ES-I3 (cell line): Measurements from ENCODE around the gene B4GALT4.
"Not testable (repeated sequence)": the region's sequence is repeated elsewhere in the genome, so short reads cannot be mapped to it uniquely, and the experiment has no call there.

Source experiments
- H3K36me3 ChIP-seq: 2 replicates; pipeline ENCODE4 v1.6.1; 2013; ENCODE audit warnings: mild to moderate bottlenecking, low read length, control low read depth, moderate library complexity; ENCODE audit not compliant: insufficient read depth
- H3K4me1 ChIP-seq: 2 replicates; pipeline ENCODE4 v1.6.1; 2013; ENCODE audit warnings: mild to moderate bottlenecking, control low read depth, low read length; ENCODE audit not compliant: insufficient read depth
- H3K9ac ChIP-seq: 2 replicates; pipeline ENCODE4 v1.6.1; 2013; ENCODE audit warnings: low read depth, mild to moderate bottlenecking, low read length, moderate library complexity
- H3K9me3 ChIP-seq: 2 replicates; pipeline ENCODE4 v1.6.1; 2013; ENCODE audit warnings: mild to moderate bottlenecking, low read length, moderate library complexity; ENCODE audit not compliant: control insufficient read depth, insufficient read depth

B4GALT4 gene

GRCh38 chr3:119245778-119246177 lies 5.1 kb upstream of the B4GALT4 start:
- no peaks in the 10 kb centered on the region for H3K4me1 ChIP-seq
- H3K36me3 ChIP-seq, result no peaks in the 10 kb centered on the region
- H3K9me3 ChIP-seq, result peaks cover 12% of the 10 kb centered on the region; the same call in 1 of the 2 replicates
- H3K9ac ChIP-seq, result no peak overlapping the region

DNA sequence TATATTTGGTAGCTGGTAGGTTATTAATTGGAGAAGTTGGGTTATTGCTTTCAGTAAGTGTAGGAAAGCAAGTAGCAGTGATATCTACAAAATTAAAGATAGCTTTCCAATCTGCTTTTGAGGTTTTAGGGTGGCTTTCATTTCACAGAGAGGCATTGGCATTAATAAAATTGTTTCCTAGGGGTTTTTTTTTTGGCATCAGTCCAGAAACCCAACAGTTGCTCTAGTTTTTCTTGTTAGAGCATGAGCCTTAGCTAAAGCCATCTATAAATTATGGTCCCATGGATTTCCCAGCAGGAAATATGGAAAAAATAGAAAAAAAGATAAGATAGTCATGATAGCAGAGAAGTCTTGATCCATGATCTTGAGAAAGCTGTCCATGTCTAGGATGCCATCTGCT lies 3.0 kb upstream of the B4GALT4 start:
- H3K9me3 ChIP-seq, result peaks cover 12% of the 10 kb centered on the region; the same call in 1 of the 2 replicates
- no peaks in the 10 kb centered on the region for H3K4me1 ChIP-seq
- no peak overlapping the region for H3K9ac ChIP-seq
- no peaks in the 10 kb centered on the region for H3K36me3 ChIP-seq

GRCh38 chr3:119243058-119243529 lies 2.4 kb upstream of the B4GALT4 start:
- not testable (repeated sequence) for H3K4me1 ChIP-seq, H3K36me3 ChIP-seq, H3K9ac ChIP-seq
- H3K9me3 ChIP-seq, result peaks cover 11% of the 10 kb centered on the region; the same call in 1 of the 2 replicates

DNA sequence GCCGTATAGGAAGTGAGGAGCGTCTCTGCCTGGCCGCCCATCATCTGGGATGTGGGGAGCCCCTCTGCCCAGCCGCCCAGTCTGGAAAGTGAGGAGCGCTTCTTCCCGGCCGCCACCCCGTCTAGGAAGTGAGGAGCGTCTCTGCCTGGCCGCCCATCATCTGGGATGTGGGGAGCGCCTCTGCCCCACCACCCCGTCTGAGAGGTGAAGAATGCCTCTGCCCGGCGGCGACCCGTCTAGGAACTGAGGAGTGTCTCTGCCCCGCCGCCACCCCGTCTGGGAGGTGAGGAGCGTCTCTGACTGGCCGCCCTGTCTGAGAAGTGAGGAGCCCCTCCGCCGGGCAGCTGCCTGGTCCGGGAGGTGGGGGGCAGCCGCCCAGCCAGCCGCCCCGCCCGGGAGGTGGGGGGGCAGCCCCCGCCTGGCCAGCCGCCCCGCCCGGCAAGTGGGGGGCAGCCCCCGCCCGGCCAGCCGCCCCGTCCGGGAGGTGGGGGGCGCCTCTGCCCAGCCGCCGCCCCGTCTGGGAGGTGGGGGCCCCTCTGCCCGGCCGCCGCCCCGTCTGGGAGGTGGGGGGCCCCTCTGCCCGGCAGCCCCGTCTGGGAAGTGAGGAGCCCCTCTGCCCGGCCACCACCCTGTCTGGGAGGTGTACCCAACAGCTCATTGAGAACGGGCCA lies 1.8 kb upstream of the B4GALT4 start:
- not testable (repeated sequence) for H3K4me1 ChIP-seq, H3K9me3 ChIP-seq, H3K9ac ChIP-seq, H3K36me3 ChIP-seq

- Histone ChIP-seq H3K9me3 (peaks cover 4% of the 10 kb centered on the region; the same call in 1 of the 2 replicates), H3K36me3 (peaks cover 2% of the 10 kb centered on the region; the same call in 1 of the 2 replicates), H3K4me1 (no peaks in the 10 kb centered on the region), H3K9ac (peak overlapping the region; percentile 73)
Observed at GRCh38 chr3:119240101-119240590, 532 bp downstream of the B4GALT4 start.

GRCh38 chr3:119239206-119239820 lies 1.4 kb downstream of the B4GALT4 start:
- Histone ChIP-seq H3K4me1 (no peaks in the 10 kb centered on the region), H3K9ac (peak overlapping the region; percentile 73; the same call in 1 of the 2 replicates), H3K36me3 (peaks cover 8% of the 10 kb centered on the region), H3K9me3 (no peaks in the 10 kb centered on the region)

- no peaks in the 10 kb centered on the region for H3K4me1 ChIP-seq
- no peaks in the 10 kb centered on the region for H3K9me3 ChIP-seq
- peaks cover 10% of the 10 kb centered on the region for H3K36me3 ChIP-seq
- H3K9ac ChIP-seq, result no peak overlapping the region
Observed at GRCh38 chr3:119238363-119238762, 2.3 kb downstream of the B4GALT4 start.

DNA sequence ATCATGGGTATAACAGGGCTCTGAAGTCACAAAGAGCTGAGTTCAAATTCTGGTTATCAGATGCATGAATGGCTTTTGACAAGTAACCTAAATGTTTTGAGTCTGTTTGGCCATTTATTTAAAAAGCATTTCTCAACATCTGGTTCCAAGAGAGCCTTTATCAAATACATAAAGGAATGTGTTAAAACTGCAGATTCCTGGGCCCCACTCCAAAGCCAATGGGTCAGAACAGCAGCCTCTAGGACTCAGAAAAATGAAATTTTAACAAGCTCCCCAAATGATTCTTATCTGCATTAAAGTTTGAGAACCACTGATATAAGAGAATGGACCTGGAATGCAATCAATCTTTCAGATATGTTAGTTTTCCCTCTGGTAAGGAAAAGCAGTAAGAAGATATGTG lies 3.4 kb downstream of the B4GALT4 start:
- Histone ChIP-seq H3K9ac (no peak overlapping the region), H3K36me3 (peaks cover 13% of the 10 kb centered on the region), H3K9me3 (no peaks in the 10 kb centered on the region), H3K4me1 (no peaks in the 10 kb centered on the region)

- H3K4me1 ChIP-seq, result no peaks in the 10 kb centered on the region
- H3K9ac ChIP-seq, result no peak overlapping the region
- H3K36me3 ChIP-seq, result peaks cover 13% of the 10 kb centered on the region
- H3K9me3 ChIP-seq, result no peaks in the 10 kb centered on the region
Observed at GRCh38 chr3:119236756-119237155, 3.9 kb downstream of the B4GALT4 start.

GRCh38 chr3:119235151-119235550 lies 5.5 kb downstream of the B4GALT4 start:
- no peaks in the 10 kb centered on the region for H3K4me1 ChIP-seq
- no peaks in the 10 kb centered on the region for H3K9me3 ChIP-seq
- H3K9ac ChIP-seq, result no peak overlapping the region
- peaks cover 22% of the 10 kb centered on the region for H3K36me3 ChIP-seq

DNA sequence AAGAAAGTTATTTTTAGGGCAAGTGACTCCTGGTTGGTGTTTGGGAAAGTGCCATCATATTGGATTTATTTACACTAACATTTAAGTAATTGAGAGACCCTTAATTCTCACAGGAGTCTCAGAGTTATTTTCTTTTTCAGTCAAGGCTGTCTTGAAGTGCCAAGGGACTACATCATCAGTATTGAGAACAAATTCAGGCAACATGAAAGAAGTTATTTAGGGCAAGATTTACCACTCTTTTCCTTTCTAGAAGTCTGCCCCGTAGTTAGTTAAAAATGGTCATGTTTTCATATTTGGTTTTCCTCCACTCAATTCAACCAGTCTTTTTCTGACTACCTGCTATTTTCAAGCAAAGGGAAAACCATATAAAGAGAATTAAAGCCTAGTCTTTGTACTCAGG lies 6.1 kb downstream of the B4GALT4 start:
- no peaks in the 10 kb centered on the region for H3K9me3 ChIP-seq
- H3K36me3 ChIP-seq, result peaks cover 28% of the 10 kb centered on the region
- no peak overlapping the region for H3K9ac ChIP-seq
- H3K4me1 ChIP-seq, result no peaks in the 10 kb centered on the region

DNA sequence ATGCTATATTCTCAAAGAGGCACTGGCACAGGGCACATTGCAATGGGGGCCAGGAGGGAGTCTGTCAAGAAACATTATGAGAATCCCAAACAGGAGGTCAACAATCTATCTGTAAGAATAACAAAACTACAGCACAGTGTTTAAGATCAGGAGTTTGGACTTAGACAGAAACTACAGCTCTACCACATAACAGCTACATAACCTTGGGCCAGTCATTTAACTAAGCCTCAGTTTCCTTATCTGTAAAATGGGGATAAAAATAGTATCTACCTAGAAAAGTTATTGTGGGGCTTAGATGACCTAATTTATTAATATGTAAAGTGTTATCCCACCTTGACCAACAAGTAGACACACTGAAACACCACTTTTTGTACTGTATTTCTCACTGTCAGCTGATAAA lies 9.9 kb downstream of the B4GALT4 start:
- H3K4me1 ChIP-seq, result no peaks in the 10 kb centered on the region
- H3K9ac ChIP-seq, result no peak overlapping the region
- H3K36me3 ChIP-seq, result peaks cover 43% of the 10 kb centered on the region
- H3K9me3 ChIP-seq, result no peaks in the 10 kb centered on the region

GRCh38 chr3:119230071-119230470 lies 10.6 kb downstream of the B4GALT4 start:
- Histone ChIP-seq H3K9me3 (no peaks in the 10 kb centered on the region), H3K9ac (no peak overlapping the region), H3K36me3 (peaks cover 40% of the 10 kb centered on the region), H3K4me1 (no peaks in the 10 kb centered on the region)

- H3K9me3 ChIP-seq, result no peaks in the 10 kb centered on the region
- H3K9ac ChIP-seq, result no peak overlapping the region
- peaks cover 34% of the 10 kb centered on the region for H3K36me3 ChIP-seq
- no peaks in the 10 kb centered on the region for H3K4me1 ChIP-seq
Observed at GRCh38 chr3:119229190-119229589, 11.5 kb downstream of the B4GALT4 start.
